ENCODE results near the gene FRYL.
"Not testable (repeated sequence)": the region's sequence is repeated elsewhere in the genome, so short reads cannot be mapped to it uniquely, and the experiment has no call there.

GRCh38 chr4:48638586-48638985, 141.5 kb downstream of the FRYL start:
- not testable (repeated sequence) for TF ChIP-seq CTCF (IDR thresholded peaks at IDR 0.05 in 4 of 5, conservative IDR thresholded peaks at IDR 0.05 in 1 of 5); POLR2A (IDR thresholded peaks at IDR 0.05)
